Measurements from ENCODE around the gene RNF225.

GRCh38 chr19:58394821-58395219 is 636 bp upstream of the RNF225 start:
- TF ChIP-seq POLR2A (IDR thresholded peaks at IDR 0.05), result no peak
- TF ChIP-seq POLR2AphosphoS5 (IDR thresholded peaks at IDR 0.05; ENCODE audit: insufficient read depth in 1 of 2, low read depth in 1 of 2), result no peak
